Hepatocyte (in vitro differentiated cells): ENCODE results near the gene NGFR.

ENCODE experiments used
- EZH2 ChIP-seq: fragments of 200-600 bp; sonication (generic); IDR thresholded peaks from 2 replicates; pipeline ENCODE4 v1.6.1; 2016; ENCODE audit warnings: antibody characterized with exemption, mild to moderate bottlenecking, borderline replicate concordance
- TF ChIP-seq, protein P1 (sequence below): fragments of 200-600 bp; sonication (generic); IDR thresholded peaks from 2 replicates; pipeline ENCODE4 v1.5.1; 2016; ENCODE audit warnings: antibody characterized with exemption, mild to moderate bottlenecking; ENCODE audit not compliant: poor library complexity

DNA sequence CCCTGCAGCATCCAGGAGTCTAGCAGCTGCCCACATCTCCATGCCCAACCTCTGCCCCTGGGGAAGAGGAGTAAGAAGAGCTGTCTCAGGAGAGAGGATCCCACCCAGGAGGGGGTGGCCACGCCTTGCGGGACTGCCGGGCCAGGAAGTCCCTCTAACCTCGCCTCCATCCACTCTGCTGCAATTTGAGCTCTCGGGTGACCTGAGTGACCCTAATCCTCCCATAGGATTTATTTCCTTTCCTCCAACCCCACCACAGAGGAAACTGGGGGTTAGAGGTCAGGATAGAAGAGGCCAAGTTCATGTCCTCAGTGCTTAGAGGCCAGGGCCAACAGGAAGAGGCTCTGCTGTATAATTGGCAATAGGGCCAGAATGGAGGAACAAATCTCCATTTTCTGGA lies 22.6 kb upstream of the NGFR start:
- TF ChIP-seq EZH2 = no peak
- TF ChIP-seq, protein P1, sequence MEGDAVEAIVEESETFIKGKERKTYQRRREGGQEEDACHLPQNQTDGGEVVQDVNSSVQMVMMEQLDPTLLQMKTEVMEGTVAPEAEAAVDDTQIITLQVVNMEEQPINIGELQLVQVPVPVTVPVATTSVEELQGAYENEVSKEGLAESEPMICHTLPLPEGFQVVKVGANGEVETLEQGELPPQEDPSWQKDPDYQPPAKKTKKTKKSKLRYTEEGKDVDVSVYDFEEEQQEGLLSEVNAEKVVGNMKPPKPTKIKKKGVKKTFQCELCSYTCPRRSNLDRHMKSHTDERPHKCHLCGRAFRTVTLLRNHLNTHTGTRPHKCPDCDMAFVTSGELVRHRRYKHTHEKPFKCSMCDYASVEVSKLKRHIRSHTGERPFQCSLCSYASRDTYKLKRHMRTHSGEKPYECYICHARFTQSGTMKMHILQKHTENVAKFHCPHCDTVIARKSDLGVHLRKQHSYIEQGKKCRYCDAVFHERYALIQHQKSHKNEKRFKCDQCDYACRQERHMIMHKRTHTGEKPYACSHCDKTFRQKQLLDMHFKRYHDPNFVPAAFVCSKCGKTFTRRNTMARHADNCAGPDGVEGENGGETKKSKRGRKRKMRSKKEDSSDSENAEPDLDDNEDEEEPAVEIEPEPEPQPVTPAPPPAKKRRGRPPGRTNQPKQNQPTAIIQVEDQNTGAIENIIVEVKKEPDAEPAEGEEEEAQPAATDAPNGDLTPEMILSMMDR = no peak
